22Rv1 (cell line): Measurements from ENCODE around the gene PRODH.

Source experiments
- H3K27ac ChIP-seq: fragments of 450-650 bp; 2 replicates; pipeline ENCODE4 v1.5.1; 2017
- CTCF ChIP-seq: fragments of 450-650 bp; IDR thresholded peaks from 2 replicates; pipeline ENCODE4 v1.5.1; 2017; ENCODE audit warnings: mild to moderate bottlenecking
- ZFX ChIP-seq: fragments of 450-650 bp; IDR thresholded peaks from 2 replicates; pipeline ENCODE4 v1.6.1; 2017; ENCODE audit warnings: antibody characterized with exemption, borderline replicate concordance

Gene PRODH

GRCh38 chr22:18935889-18936529, at the start of gene PRODH:
TSS of gene PRODH (minus strand) at chr22:18936293. CDS start at chr22:18936287, 6 bp downstream.
- TF ChIP-seq ZFX = no peak
- TF ChIP-seq CTCF = no peak
- H3K27ac ChIP-seq = no peak within 1 kb of the TSS

- H3K27ac ChIP-seq = no peak overlapping the region
- TF ChIP-seq ZFX (no peak), CTCF (no peak)
These were observed 49.7 kb upstream of the PRODH start for GRCh38 chr22:18985780-18986179.

- H3K27ac ChIP-seq = no peak overlapping the region
- no peak for TF ChIP-seq CTCF
- no peak for TF ChIP-seq ZFX
These were observed 48.5 kb upstream of the PRODH start for GRCh38 chr22:18984564-18984963.

- H3K27ac ChIP-seq = no peak overlapping the region
These were observed 47.1 kb upstream of the PRODH start for GRCh38 chr22:18983120-18983651.

GRCh38 chr22:18980829-18981228, 44.7 kb upstream of the PRODH start:
- H3K27ac ChIP-seq = no peak overlapping the region
- no peak for TF ChIP-seq ZFX
- no peak for TF ChIP-seq CTCF

More at GRCh38 chr22:18983120-18983651, 47.1 kb upstream of the PRODH start:
- TF ChIP-seq CTCF (no peak), ZFX (no peak)

- no peak overlapping the region for H3K27ac ChIP-seq
- TF ChIP-seq ZFX = no peak
- no peak for TF ChIP-seq CTCF
These were observed 43.9 kb upstream of the PRODH start for GRCh38 chr22:18979957-18980356.

- H3K27ac ChIP-seq = no peak overlapping the region
- TF ChIP-seq ZFX = no peak
- TF ChIP-seq CTCF = no peak
These were observed 42.4 kb upstream of the PRODH start for GRCh38 chr22:18978506-18978905.
